Neural cell (in vitro differentiated cells): ENCODE measurements around the gene NCOA7.

ENCODE experiments used
- EZH2 ChIP-seq: fragments of 200-600, 300-800 bp; shearing (Covaris generic), sonication (generic); IDR thresholded peaks from 2 replicates; pipeline ENCODE4 v1.6.1; 2014; ENCODE audit warnings: antibody characterized with exemption, low read length, borderline replicate concordance, mild to moderate bottlenecking; ENCODE audit not compliant: insufficient read depth, poor library complexity, severe bottlenecking
- RAD21 ChIP-seq: fragments of 450-650 bp; conservative IDR thresholded peaks from 2 replicates; pipeline ENCODE4 v1.6.1; 2014; ENCODE audit warnings: antibody characterized with exemption, mild to moderate bottlenecking, moderate library complexity
- TAF1 ChIP-seq: IDR thresholded peaks from 2 replicates; pipeline ENCODE4 v1.6.1; 2012; ENCODE audit warnings: low read depth
- TF ChIP-seq, protein P1 (sequence below): fragments of 450-650 bp; IDR thresholded peaks from 2 replicates; pipeline ENCODE4 v1.5.1; 2014; ENCODE audit warnings: antibody characterized with exemption, mild to moderate bottlenecking, moderate library complexity; ENCODE audit not compliant: poor library complexity, severe bottlenecking

DNA sequence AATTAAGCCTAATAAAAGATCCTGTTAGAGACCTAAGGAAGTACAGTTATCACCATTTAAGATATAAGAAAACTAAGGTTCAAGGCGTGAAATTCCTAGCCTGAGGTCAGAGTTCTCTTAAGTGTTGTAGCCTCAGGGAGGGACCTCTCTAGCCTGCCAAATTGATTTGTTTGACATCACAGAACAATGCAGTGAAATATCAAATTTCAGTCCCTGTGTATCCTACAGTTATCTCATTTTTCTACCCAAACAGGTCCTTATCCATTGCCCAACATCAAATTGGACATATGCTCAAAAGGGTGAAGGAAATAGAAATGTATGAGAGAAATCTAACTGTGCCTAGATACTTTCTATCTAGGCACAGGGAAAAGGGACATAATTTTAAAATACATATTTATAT lies 63.0 kb downstream of the NCOA7 start:
- TF ChIP-seq, protein P1, sequence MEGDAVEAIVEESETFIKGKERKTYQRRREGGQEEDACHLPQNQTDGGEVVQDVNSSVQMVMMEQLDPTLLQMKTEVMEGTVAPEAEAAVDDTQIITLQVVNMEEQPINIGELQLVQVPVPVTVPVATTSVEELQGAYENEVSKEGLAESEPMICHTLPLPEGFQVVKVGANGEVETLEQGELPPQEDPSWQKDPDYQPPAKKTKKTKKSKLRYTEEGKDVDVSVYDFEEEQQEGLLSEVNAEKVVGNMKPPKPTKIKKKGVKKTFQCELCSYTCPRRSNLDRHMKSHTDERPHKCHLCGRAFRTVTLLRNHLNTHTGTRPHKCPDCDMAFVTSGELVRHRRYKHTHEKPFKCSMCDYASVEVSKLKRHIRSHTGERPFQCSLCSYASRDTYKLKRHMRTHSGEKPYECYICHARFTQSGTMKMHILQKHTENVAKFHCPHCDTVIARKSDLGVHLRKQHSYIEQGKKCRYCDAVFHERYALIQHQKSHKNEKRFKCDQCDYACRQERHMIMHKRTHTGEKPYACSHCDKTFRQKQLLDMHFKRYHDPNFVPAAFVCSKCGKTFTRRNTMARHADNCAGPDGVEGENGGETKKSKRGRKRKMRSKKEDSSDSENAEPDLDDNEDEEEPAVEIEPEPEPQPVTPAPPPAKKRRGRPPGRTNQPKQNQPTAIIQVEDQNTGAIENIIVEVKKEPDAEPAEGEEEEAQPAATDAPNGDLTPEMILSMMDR = no peak
- TF ChIP-seq EZH2 (no peak), RAD21 (no peak), TAF1 (no peak)
